Measurements from ENCODE around the gene GRID2IP. TPM values are rescaled to one million over a fixed set of nuclear protein-coding genes. Genes with fewer than 3 reads are reported as not detected.
"Not testable (repeated sequence)": the region's sequence is repeated elsewhere in the genome, so short reads cannot be mapped to it uniquely, and the experiment has no call there.

GRID2IP gene
- total RNA-seq, 1 donor from 2014 or later: 0.13 TPM

GRCh38 chr7:6475433-6476186 is 75.7 kb downstream of the GRID2IP start:
- no peaks in the 10 kb centered on the region for H3K9me3 Mint-ChIP-seq (ENCODE audit: unreplicated experiment)
- no peaks in the 10 kb centered on the region for H3K27me3 Mint-ChIP-seq (ENCODE audit: unreplicated experiment)
- peaks cover 24% of the 10 kb centered on the region for H3K36me3 Mint-ChIP-seq (ENCODE audit: unreplicated experiment)
- peaks cover 34% of the 10 kb centered on the region for H3K4me1 Mint-ChIP-seq (ENCODE audit: unreplicated experiment)
- no peak for DNase-seq (ENCODE audit: extremely low spot score, unreplicated experiment)
- no peak for TF ChIP-seq CTCF (IDR thresholded peaks at IDR 0.05)
- no peak overlapping the region for H3K4me3 Mint-ChIP-seq (ENCODE audit: unreplicated experiment)
- peak overlapping the region; percentile 85 for H3K27ac Mint-ChIP-seq (ENCODE audit: unreplicated experiment)

DNA sequence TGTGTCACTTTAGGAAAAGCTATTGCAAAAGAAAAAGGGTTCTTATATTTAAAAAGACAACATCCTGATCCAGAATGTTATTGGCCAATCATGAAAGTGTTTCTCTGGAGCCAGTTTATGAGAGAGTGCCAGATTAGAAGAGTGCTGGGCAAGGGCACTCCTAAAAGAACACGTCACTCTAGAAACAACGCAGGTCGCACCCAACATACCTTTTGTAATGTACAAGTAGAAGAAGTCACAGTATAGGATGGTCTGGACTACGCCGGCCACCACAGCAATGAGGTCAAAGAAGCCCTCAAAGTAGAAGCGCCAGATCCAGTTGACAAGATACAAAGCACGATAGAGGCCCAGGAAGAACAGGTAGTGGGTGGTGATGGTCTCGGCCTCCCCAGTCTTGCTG is 85.4 kb downstream of the GRID2IP start:
- peaks cover 4% of the 10 kb centered on the region for H3K9me3 Mint-ChIP-seq (ENCODE audit: unreplicated experiment)
- DNase-seq (ENCODE audit: extremely low spot score, unreplicated experiment): no peak
- peaks cover 57% of the 10 kb centered on the region for H3K36me3 Mint-ChIP-seq (ENCODE audit: unreplicated experiment)
- no peak overlapping the region for H3K27ac Mint-ChIP-seq (ENCODE audit: unreplicated experiment)
- no peaks in the 10 kb centered on the region for H3K27me3 Mint-ChIP-seq (ENCODE audit: unreplicated experiment)
- H3K4me1 Mint-ChIP-seq (ENCODE audit: unreplicated experiment): peaks cover 5% of the 10 kb centered on the region
- H3K4me3 Mint-ChIP-seq (ENCODE audit: unreplicated experiment): no peak overlapping the region
- no peak for TF ChIP-seq CTCF (IDR thresholded peaks at IDR 0.05)

- not testable (repeated sequence) for H3K4me1 Mint-ChIP-seq (ENCODE audit: unreplicated experiment); H3K4me3 Mint-ChIP-seq (ENCODE audit: unreplicated experiment); H3K27ac Mint-ChIP-seq (ENCODE audit: unreplicated experiment); H3K9me3 Mint-ChIP-seq (ENCODE audit: unreplicated experiment); H3K27me3 Mint-ChIP-seq (ENCODE audit: unreplicated experiment); DNase-seq (ENCODE audit: extremely low spot score, unreplicated experiment)
- peaks cover 49% of the 10 kb centered on the region for H3K36me3 Mint-ChIP-seq (ENCODE audit: unreplicated experiment)
Observed at GRCh38 chr7:6463609-6464008, 87.7 kb downstream of the GRID2IP start.

DNA sequence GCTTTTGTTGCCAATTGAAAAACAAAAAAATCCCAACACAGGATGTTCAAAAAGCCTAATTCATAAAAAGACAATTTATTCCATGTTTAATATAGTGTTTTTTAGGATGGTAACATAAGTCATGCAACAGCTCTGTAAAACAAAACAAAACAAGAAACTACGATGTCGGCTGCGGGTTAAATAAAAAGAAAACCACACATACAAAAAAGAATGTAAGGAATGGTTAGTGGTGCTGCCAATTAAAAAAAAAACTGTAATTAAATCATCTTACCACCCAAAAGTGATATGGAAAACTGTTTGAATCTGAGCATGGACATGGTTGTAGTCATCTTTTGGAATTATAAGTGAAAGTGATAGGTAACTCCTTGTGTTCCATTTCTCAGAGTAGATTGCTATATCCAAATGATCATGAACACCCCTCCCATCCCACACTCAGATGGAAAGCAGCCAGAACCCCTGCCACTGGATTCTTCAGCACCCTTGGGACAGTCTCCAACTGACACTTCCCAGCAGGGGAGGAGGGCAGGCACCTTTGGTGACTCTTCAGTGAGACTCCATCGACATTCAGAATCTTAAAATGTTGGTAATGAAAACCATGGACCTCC is 89.2 kb downstream of the GRID2IP start:
- no peaks in the 10 kb centered on the region for H3K27me3 Mint-ChIP-seq (ENCODE audit: unreplicated experiment)
- H3K4me3 Mint-ChIP-seq (ENCODE audit: unreplicated experiment): no peak overlapping the region
- peaks cover 5% of the 10 kb centered on the region for H3K4me1 Mint-ChIP-seq (ENCODE audit: unreplicated experiment)
- no peak overlapping the region for H3K27ac Mint-ChIP-seq (ENCODE audit: unreplicated experiment)
- no peak for DNase-seq (ENCODE audit: extremely low spot score, unreplicated experiment)
- H3K36me3 Mint-ChIP-seq (ENCODE audit: unreplicated experiment): peaks cover 45% of the 10 kb centered on the region
- TF ChIP-seq CTCF (IDR thresholded peaks at IDR 0.05): no peak
- peaks cover 1% of the 10 kb centered on the region for H3K9me3 Mint-ChIP-seq (ENCODE audit: unreplicated experiment)

- H3K27ac Mint-ChIP-seq (ENCODE audit: unreplicated experiment): no peak overlapping the region
- no peak overlapping the region for H3K4me3 Mint-ChIP-seq (ENCODE audit: unreplicated experiment)
- peaks cover 5% of the 10 kb centered on the region for H3K4me1 Mint-ChIP-seq (ENCODE audit: unreplicated experiment)
- no peaks in the 10 kb centered on the region for H3K9me3 Mint-ChIP-seq (ENCODE audit: unreplicated experiment)
- H3K36me3 Mint-ChIP-seq (ENCODE audit: unreplicated experiment): peaks cover 36% of the 10 kb centered on the region
- no peaks in the 10 kb centered on the region for H3K27me3 Mint-ChIP-seq (ENCODE audit: unreplicated experiment)
- DNase-seq (ENCODE audit: extremely low spot score, unreplicated experiment): no peak
- TF ChIP-seq CTCF (IDR thresholded peaks at IDR 0.05): no peak
Observed at GRCh38 chr7:6460990-6461584, 90.2 kb downstream of the GRID2IP start.
